PFSK-1 (cell line): ENCODE results near the gene TTN.

ENCODE experiments used
- POLR2AphosphoS5 ChIP-seq: IDR thresholded peaks from 2 replicates; pipeline ENCODE4 v1.6.1; 2012; ENCODE audit warnings: low read depth, mild to moderate bottlenecking, control low read depth, low read length, moderate library complexity
- TAF1 ChIP-seq: IDR thresholded peaks from 2 replicates; pipeline ENCODE4 v1.6.1; 2012; ENCODE audit warnings: low read length, control low read depth, borderline replicate concordance; ENCODE audit not compliant: insufficient read depth
- TF ChIP-seq, protein P1 (sequence below), 2 experiments: IDR thresholded peaks; 2 replicates each; pipeline versions ENCODE4 v1.6.1 to v1.8.0; 2011 to 2012; ENCODE audit warnings: low read depth in 2 of 2, low read length in 2 of 2, control low read depth in 1 of 2, inconsistent platforms in 1 of 2, mild to moderate bottlenecking in 1 of 2, moderate library complexity in 1 of 2; ENCODE audit not compliant: insufficient read depth in 1 of 2

DNA sequence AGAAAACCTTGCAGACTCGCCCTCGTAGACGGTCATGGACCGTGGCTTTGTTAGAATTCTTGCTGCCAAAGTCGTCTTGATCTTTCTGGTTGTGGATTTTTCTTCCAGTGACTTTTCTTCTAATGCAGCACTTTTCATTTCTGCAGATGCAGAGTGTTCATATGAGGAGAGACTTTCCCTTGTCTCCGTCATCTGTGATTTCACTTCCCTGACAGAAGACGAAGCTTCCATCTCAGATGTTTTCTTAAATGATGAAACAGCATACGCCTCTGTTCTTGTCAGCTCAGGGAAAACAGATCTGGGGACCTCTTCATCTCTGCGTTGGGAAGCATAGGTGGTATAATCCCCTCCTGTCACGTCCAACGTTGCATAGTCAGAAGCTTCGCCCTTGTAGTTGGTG lies 276.1 kb downstream of the TTN start:
- TF ChIP-seq TAF1, result no peak
- TF ChIP-seq POLR2AphosphoS5, result no peak
- TF ChIP-seq, protein P1, sequence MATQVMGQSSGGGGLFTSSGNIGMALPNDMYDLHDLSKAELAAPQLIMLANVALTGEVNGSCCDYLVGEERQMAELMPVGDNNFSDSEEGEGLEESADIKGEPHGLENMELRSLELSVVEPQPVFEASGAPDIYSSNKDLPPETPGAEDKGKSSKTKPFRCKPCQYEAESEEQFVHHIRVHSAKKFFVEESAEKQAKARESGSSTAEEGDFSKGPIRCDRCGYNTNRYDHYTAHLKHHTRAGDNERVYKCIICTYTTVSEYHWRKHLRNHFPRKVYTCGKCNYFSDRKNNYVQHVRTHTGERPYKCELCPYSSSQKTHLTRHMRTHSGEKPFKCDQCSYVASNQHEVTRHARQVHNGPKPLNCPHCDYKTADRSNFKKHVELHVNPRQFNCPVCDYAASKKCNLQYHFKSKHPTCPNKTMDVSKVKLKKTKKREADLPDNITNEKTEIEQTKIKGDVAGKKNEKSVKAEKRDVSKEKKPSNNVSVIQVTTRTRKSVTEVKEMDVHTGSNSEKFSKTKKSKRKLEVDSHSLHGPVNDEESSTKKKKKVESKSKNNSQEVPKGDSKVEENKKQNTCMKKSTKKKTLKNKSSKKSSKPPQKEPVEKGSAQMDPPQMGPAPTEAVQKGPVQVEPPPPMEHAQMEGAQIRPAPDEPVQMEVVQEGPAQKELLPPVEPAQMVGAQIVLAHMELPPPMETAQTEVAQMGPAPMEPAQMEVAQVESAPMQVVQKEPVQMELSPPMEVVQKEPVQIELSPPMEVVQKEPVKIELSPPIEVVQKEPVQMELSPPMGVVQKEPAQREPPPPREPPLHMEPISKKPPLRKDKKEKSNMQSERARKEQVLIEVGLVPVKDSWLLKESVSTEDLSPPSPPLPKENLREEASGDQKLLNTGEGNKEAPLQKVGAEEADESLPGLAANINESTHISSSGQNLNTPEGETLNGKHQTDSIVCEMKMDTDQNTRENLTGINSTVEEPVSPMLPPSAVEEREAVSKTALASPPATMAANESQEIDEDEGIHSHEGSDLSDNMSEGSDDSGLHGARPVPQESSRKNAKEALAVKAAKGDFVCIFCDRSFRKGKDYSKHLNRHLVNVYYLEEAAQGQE (IDR thresholded peaks at IDR 0.05; ENCODE audit: insufficient read depth in 1 of 2, low read depth in 2 of 2, low read length in 2 of 2), result no peak
